Adrenal gland (tissue), 5 donors: Measurements from ENCODE around the gene CCT2.

ENCODE experiments used
- CTCF ChIP-seq, 6 experiments: fragments of 450-650 bp in 4 of 6; fragments of 200-600 bp in 2 of 6; sonication (generic) in 1 of 6; IDR thresholded peaks; 1 replicate in 5 of 6; 2 replicates in 1 of 6; pipeline versions ENCODE4 v1.5.1 to v1.8.0; 2016 to 2021; ENCODE audit warnings: antibody characterized with exemption in 6 of 6, mild to moderate bottlenecking in 2 of 6, moderate library complexity in 1 of 6
- POLR2A ChIP-seq, 2 donors: fragments of 450-650 bp; IDR thresholded peaks; one replicate each; pipeline ENCODE4 v1.6.1; 2017; ENCODE audit warnings: antibody characterized with exemption in 2 of 2, mild to moderate bottlenecking in 2 of 2, moderate library complexity in 1 of 2
- donor health status: DM: no; HTN: no; CAD: no.

GRCh38 chr12:69544087-69544486 lies 41.2 kb upstream of the CCT2 start:
- TF ChIP-seq CTCF (IDR thresholded peaks at IDR 0.05) (no peak), POLR2A (IDR thresholded peaks at IDR 0.05) (no peak)
